ENCODE data around the gene CDKN1B.

Gene CDKN1B

GRCh38 chr12:12747278-12747677 is 30.1 kb downstream of the CDKN1B start:
- no peak overlapping the region for H3K4me3 ChIP-seq (ENCODE audit: low read depth, low read length, poor library complexity, severe bottlenecking)
- no peaks in the 10 kb centered on the region for H3K9me2 ChIP-seq (ENCODE audit: low read depth, low read length)
- no peaks in the 10 kb centered on the region for H3K9me3 ChIP-seq (ENCODE audit: low read length)
- no peaks in the 10 kb centered on the region for H3K4me1 ChIP-seq (ENCODE audit: insufficient read depth, low read length, severe bottlenecking)
- H3K79me2 ChIP-seq (ENCODE audit: insufficient read depth, low read length), result no peaks in the 10 kb centered on the region
- H3K9ac ChIP-seq (ENCODE audit: low read length), result no peak overlapping the region
- no peak overlapping the region for H3K27ac ChIP-seq (ENCODE audit: low read depth, low read length, poor library complexity, severe bottlenecking)
- no peak overlapping the region for H2AFZ ChIP-seq (ENCODE audit: low read length)
- H3F3A ChIP-seq (ENCODE audit: insufficient read depth, low read length), result no peaks in the 10 kb centered on the region
- H3K36me3 ChIP-seq (ENCODE audit: insufficient read depth, low read length), result peaks cover 5% of the 10 kb centered on the region; the same call in 1 of the 2 replicates
- no peaks in the 10 kb centered on the region for H3K27me3 ChIP-seq (ENCODE audit: insufficient read depth, low read length)
- H3K4me2 ChIP-seq (ENCODE audit: low read length), result no peak overlapping the region
- no peak for TF ChIP-seq CTCF (IDR thresholded peaks at IDR 0.05; ENCODE audit: low read length)
- no peak for TF ChIP-seq EZH2 (IDR thresholded peaks at IDR 0.05; ENCODE audit: borderline replicate concordance, low read length)
- H4K20me1 ChIP-seq (ENCODE audit: insufficient read depth, low read length), result no peaks in the 10 kb centered on the region

DNA sequence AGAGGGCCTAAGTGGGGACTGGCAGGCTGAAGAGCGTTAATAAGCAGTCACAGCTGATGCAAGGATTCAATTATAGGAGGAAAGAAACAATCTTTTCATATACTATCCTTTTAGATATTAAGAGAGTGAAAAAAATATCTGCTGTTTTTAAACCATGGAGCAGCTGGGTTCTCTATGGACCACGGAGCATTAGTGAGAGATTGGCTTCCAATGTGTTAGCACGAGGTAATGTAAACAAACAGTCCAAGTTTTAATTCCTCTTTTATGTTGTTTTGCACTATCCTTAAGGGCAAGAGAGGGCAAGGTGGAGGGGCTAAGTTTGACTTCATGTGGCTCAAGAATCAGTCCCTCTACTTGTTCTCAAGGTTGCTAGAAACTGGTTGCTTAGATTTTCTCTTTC is 30.9 kb downstream of the CDKN1B start:
- Histone ChIP-seq H3K27ac (ENCODE audit: low read depth, low read length, poor library complexity, severe bottlenecking) (no peak overlapping the region), H3K9ac (ENCODE audit: low read length) (no peak overlapping the region), H3K27me3 (ENCODE audit: insufficient read depth, low read length) (no peaks in the 10 kb centered on the region), H3K36me3 (ENCODE audit: insufficient read depth, low read length) (peaks cover 5% of the 10 kb centered on the region; the same call in 1 of the 2 replicates), H3K4me2 (ENCODE audit: low read length) (no peak overlapping the region), H3K79me2 (ENCODE audit: insufficient read depth, low read length) (no peaks in the 10 kb centered on the region), H3F3A (ENCODE audit: insufficient read depth, low read length) (no peaks in the 10 kb centered on the region), H3K4me1 (ENCODE audit: insufficient read depth, low read length, severe bottlenecking) (no peaks in the 10 kb centered on the region), H2AFZ (ENCODE audit: low read length) (no peak overlapping the region), H3K4me3 (ENCODE audit: low read depth, low read length, poor library complexity, severe bottlenecking) (no peak overlapping the region), H3K9me3 (ENCODE audit: low read length) (no peaks in the 10 kb centered on the region), H4K20me1 (ENCODE audit: insufficient read depth, low read length) (no peaks in the 10 kb centered on the region), H3K9me2 (ENCODE audit: low read depth, low read length) (no peaks in the 10 kb centered on the region)
- TF ChIP-seq CTCF (IDR thresholded peaks at IDR 0.05; ENCODE audit: low read length) (no peak), EZH2 (IDR thresholded peaks at IDR 0.05; ENCODE audit: borderline replicate concordance, low read length) (no peak)

GRCh38 chr12:12749433-12749832 is 32.3 kb downstream of the CDKN1B start:
- no peak overlapping the region for H3K4me3 ChIP-seq (ENCODE audit: low read depth, low read length, poor library complexity, severe bottlenecking)
- peaks cover 5% of the 10 kb centered on the region; the same call in 1 of the 2 replicates for H3K36me3 ChIP-seq (ENCODE audit: insufficient read depth, low read length)
- no peak overlapping the region for H3K4me2 ChIP-seq (ENCODE audit: low read length)
- no peaks in the 10 kb centered on the region for H3K4me1 ChIP-seq (ENCODE audit: insufficient read depth, low read length, severe bottlenecking)
- no peak overlapping the region for H2AFZ ChIP-seq (ENCODE audit: low read length)
- H3F3A ChIP-seq (ENCODE audit: insufficient read depth, low read length), result no peaks in the 10 kb centered on the region
- no peak overlapping the region for H3K27ac ChIP-seq (ENCODE audit: low read depth, low read length, poor library complexity, severe bottlenecking)
- no peaks in the 10 kb centered on the region for H3K79me2 ChIP-seq (ENCODE audit: insufficient read depth, low read length)
- no peaks in the 10 kb centered on the region for H3K9me2 ChIP-seq (ENCODE audit: low read depth, low read length)
- H3K9ac ChIP-seq (ENCODE audit: low read length), result no peak overlapping the region
- no peaks in the 10 kb centered on the region for H4K20me1 ChIP-seq (ENCODE audit: insufficient read depth, low read length)
- TF ChIP-seq CTCF (IDR thresholded peaks at IDR 0.05; ENCODE audit: low read length) (no peak), EZH2 (IDR thresholded peaks at IDR 0.05; ENCODE audit: borderline replicate concordance, low read length) (no peak)
- no peaks in the 10 kb centered on the region for H3K9me3 ChIP-seq (ENCODE audit: low read length)
- no peaks in the 10 kb centered on the region for H3K27me3 ChIP-seq (ENCODE audit: insufficient read depth, low read length)
